Suppressor macrophage (primary cell): ENCODE results near the gene CD37.
A peak's percentile ranks its signal among the peaks of the same experiment; 100 is the strongest.
"Not testable (repeated sequence)": the region's sequence is repeated elsewhere in the genome, so short reads cannot be mapped to it uniquely, and the experiment has no call there.

Experiments
- DNase-seq, 4 experiments: peaks; one replicate each; pipeline ENCODE4 v3.0.0-alpha.2; 2020 to 2022
- total RNA-seq, 17 experiments: gene quantifications; one replicate each; lab custom pipeline; 2026; ENCODE audit warnings: mixed read lengths in 6 of 17, inconsistent platforms in 3 of 17; lab: John Stamatoyannopoulos, UW

The CD37 gene
- total RNA-seq: 14.3 to 107 (median 37.3) reads per million in 17 experiments

GRCh38 chr19:49335071-49335783, at the start of gene CD37:
CD37 (plus strand) TSS chr19:49335406; CDS start chr19:49335541, 135 bp downstream.
- peak; percentile 53 to 77 (median 64) for DNase-seq

DNA sequence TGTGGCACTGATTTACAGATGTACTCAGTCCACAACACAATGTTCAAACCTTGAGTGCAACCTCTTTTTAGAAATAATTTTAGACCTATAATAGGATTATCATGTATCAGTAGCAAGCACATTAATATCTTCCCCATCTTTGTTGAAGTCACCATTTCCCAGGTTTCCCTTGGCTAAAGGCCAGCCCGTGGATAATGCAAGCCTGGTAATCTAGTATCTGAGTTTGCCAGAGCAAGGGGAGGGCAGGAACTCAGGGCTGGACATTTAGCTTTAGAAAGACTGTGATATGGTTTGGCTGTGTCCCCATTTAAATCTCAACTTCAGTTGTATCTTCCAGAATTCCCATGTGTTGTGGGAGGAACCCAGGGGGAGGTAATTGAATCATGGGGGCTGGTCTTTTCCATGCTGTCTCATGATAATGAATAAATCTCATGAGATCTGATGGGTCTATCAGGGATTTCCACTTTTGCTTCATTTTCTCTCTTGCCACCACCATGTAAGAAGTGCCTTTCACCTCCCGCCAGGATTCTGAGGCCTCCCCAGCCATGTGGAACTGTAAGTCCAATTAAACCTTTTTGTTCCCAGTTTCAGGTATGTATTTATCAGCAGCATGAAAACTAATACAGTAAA, 48.0 kb upstream of the CD37 start:
- DNase-seq: no peak

DNA sequence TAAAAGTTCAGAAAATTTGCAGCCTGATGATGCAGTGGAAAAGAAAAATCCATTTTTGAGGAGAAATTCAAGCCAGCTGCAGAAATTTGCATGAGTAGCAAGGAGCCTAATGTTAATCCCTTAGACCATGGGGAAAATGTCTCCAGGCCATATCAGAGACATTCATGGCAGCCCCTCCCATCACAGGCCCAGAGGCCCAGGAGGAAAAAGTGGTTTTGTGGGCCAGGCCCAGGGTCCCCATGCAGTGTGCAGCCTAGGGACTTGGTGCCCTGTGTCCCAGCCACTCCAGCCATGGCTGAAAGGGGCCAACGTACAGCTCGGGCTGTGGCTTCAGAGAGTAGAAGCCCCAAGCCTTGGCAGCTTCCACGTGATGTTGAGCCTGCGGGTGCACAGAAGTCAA, 47.0 kb upstream of the CD37 start:
- not testable (repeated sequence) for DNase-seq

DNA sequence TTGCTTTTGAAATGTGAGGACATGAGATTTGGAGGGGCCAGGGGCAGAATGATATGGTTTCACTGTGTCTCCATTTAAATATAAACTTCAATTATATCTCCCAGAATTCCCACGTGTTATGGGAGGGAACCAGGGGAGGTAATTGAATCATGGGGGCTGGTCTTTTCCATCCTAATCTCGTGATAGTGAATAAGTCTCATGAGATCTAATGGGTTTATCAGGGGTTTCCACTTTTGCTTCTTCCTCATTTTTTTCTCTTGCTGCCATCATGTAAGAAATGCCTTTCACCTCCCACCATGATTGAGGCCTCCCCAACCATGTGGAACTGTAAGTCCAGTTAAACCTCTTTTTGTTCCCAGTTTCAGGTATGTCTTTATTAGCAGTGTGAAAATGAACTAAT, 45.9 kb upstream of the CD37 start:
- DNase-seq: peak in 2 of 4 experiments; percentile 17 to 21

GRCh38 chr19:49290517-49290916, 44.7 kb upstream of the CD37 start:
- no peak for DNase-seq

DNA sequence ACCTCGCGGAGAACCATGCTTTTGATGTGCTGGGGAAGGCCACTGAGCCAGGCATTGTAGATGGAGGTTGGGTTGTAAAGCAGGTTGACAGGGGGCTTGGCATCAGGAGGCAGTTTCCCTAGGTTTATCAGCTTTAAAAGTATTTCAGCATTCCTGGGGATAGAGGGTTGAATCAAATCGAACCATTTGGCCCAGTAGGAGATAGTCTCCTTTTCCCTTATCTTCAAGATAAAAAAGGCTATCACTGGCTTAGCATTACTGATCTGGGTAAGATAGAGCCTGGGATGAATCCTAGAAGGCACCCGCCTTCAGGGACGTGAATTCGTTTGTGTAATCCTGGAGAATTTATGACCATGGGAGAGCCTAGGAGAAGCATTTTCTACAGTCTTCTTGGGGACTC, 40.8 kb upstream of the CD37 start:
- no peak for DNase-seq

- no peak for DNase-seq
Observed at GRCh38 chr19:49295208-49295880, 39.9 kb upstream of the CD37 start.

DNA sequence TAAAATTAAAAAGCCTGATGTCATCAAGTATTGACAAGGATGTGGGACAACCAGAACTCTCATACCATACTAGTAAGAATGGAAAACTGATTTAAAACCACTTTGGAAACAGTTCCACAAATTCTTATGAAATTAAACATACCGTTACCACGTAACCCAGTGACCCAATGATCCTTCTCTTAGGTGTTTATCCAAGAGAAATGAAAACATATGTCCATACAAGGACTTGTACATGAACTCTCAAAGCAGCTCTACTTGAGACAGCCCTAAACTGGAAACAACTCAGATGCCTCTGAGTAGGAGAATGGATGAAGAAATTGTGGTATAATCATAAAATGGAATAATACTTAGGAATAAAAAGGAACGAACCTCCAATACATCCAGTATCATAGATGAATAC, 37.8 kb upstream of the CD37 start:
- no peak for DNase-seq

- DNase-seq: not testable (repeated sequence)
Observed at GRCh38 chr19:49298653-49299052, 36.6 kb upstream of the CD37 start.

DNA sequence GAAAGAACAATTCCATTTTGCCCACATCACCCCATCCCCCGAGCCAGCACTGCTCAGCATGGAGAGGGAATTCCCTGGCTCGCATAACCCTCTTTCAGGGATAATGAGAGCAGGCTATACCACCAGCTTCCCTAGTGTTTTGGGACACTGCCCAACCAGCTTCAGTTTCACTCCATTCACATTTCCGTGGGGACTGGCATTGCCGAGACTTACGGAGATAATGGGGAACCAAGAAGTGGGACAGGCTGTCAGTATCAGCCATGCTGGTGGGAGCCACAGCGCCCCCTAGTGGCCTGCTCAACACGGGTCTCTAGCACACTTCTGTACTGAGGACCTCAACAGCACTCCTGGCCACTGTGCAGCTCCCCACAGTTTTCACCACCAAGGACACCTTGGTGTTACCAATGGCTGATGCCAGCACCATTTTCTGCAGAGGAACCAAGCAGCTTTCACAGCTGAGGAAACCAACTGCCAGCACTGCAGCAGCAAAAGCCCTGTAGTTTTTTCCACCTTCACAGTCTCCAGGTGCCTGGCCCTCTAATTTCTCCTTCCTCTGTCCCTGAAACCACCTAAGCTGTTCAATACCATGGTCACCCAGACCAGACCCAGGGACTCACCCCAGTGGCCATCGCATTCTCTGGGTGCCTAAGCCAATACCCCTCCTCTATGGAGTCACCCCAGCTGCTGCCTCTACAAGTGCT, 33.9 kb upstream of the CD37 start:
- DNase-seq: peak; percentile 89 to 96 (median 91)

- no peak for DNase-seq
Observed at GRCh38 chr19:49301866-49302252, 33.3 kb upstream of the CD37 start.

- DNase-seq: not testable (repeated sequence)
Observed at GRCh38 chr19:49306734-49307133, 28.5 kb upstream of the CD37 start.

DNA sequence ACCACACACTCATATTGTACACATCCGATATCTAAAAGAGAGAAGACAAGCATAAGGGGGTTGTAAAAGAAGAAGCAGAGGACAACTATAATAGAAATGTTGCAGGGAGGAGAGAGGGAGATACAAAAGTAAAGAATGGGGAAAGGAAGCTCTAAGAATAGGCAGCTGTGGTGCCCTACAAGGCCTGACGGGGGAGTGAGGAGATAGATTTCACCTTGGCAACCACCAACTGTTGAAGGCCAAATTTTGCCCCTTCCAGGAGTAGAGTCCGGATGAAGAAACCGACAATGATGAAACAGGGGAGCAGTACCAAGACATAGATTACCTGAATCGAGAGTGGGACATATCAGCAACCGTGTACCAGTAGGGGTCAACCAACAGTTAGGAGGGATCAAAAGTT, 26.1 kb upstream of the CD37 start:
- DNase-seq: no peak

DNA sequence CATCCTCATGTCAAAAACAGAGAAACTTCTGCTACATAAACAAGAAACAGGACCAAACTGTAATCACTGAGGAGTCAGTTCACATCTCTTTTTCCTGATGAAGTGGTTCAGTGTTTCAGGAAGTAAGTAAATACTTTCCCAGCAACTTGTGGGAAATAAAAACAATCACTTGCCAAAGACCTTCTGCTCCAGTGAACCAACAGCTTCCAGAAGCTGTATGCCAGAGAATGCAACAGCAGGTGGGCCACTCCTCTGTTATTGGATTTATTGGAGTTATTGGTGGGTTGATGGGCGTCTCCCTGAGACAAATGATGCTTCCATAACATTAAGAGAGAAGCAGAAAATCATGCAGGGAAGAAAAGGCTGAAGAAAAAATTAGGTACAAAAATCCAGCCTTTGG, 20.1 kb upstream of the CD37 start:
- no peak for DNase-seq

DNA sequence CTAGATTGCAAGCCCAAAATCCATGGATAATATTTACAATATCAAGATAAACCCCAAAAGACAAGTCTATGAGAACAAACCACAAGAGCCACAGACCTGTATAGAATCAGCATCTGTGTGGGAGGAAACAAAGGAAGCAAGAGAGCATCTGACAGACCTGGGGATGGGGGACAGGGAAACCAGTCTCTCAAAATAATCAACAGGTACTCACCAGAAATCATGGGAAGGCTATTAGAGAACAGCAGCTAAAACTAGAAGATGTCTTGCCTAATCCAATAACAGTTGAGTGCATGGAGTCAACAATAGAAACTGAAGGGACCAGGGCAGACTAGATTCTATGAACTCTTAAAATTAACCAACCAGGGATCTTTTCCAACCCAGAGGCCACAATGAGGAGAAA, 18.9 kb upstream of the CD37 start:
- no peak for DNase-seq

DNA sequence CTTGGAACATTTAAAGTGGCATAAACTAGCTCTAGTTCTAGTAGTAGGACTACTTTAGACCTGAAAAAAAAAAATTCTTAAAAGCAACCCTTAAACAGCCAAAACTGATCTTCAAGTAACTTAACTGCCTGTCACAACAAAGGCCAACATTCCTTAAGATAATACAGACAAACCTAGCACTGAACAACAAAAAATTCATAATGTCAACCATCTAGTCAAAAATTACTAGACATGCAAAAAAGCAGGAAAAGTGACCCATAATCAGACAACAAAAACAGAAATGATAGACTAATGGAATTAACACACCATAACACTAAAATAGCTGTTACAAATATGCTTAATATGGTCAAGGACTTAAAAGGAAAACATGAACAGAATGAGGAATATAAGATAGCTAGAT, 16.9 kb upstream of the CD37 start:
- DNase-seq: no peak

- DNase-seq: no peak
Observed at GRCh38 chr19:49324801-49325576, 10.2 kb upstream of the CD37 start, which contains the start of gene SLC6A16. SLC6A16 (minus strand) TSS chr19:49325191; CDS start chr19:49311347, 13,844 bp downstream.

GRCh38 chr19:49325756-49326155, 9.4 kb upstream of the CD37 start:
- not testable (repeated sequence) for DNase-seq

DNA sequence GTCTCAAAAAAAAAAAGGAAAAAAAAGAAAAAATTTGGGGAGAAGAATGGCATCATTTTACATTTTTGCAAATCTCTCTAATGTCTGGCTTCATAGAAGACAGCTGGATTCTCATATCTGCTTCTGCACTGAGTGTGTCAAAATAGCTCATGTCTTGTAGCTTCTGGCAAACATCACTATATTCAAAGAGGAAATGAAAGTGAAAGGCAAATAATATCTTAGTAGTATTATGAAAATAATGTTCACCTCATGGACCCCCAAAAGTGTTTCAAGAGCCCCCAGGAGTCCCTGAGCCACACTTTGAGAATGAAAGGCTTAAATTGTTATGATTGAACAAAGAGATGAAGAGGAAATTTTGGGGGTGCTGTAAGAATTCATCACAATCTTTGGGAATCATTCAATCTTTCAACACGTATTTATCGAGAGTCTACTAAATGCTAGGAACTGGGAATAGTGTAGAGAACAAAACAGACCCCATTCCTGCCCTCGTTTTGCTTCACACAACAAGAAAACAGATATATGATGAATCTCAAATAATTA, 9.0 kb upstream of the CD37 start:
- DNase-seq: peak in 2 of 4 experiments; percentile 43 to 46

GRCh38 chr19:49327878-49328544, 7.2 kb upstream of the CD37 start:
- peak; percentile 50 to 68 (median 64) for DNase-seq

DNA sequence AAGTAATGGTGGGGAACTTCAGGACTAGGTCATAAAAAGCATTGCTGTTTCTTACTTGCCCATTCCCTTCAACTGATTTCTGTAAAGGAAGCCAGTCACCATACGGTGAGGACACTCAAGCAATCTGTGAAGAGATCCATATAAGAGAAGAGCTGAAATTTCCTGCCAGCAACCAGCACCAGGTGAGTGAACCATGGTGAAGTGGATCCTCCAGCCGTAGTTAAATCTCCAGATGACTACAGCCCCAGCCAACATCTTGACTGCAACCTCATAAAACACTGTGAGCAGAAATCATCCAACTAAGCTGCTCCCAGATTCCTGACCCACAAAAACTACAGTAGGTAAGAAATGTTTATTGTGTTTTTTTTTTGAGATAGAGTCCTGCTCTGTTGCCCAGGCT, 6.5 kb upstream of the CD37 start:
- no peak for DNase-seq
